Ovary (tissue), 3 donors: ENCODE data around the gene CHTOP.

Experiments used
- CTCF ChIP-seq, 3 donors: fragments of 450-650 bp in 2 of 3; fragments of 200-600 bp in 1 of 3; IDR thresholded peaks; one replicate each; pipeline versions ENCODE4 v1.5.1 to v1.8.0; 2016 to 2022; ENCODE audit warnings: antibody characterized with exemption in 3 of 3, mild to moderate bottlenecking in 1 of 3
- POLR2A ChIP-seq: fragments of 450-650 bp; IDR thresholded peaks from one replicate; pipeline ENCODE4 v1.6.1; 2017; ENCODE audit warnings: antibody characterized with exemption, mild to moderate bottlenecking, moderate library complexity
- donor health status: DM: no; HTN: no; CAD: no.

GRCh38 chr1:153636312-153636711 is 2.4 kb downstream of the CHTOP start:
- TF ChIP-seq CTCF (IDR thresholded peaks at IDR 0.05), result no peak
- no peak for TF ChIP-seq POLR2A
